RWPE2 (cell line): ENCODE data around the gene HIC1.

Experiments
- ATAC-seq: fragments of 200-7000 bp; cut with Tn5 transposase; 3 replicates; pipeline ENCODE4 v1.9.1; 2021; ENCODE audit warnings: low read depth
- DNase-seq: peaks from one replicate; pipeline ENCODE4 v3.0.0-alpha.2; 2020; ENCODE audit warnings: low spot score
- H3K27ac ChIP-seq: fragments of 450-650 bp; 2 replicates; pipeline ENCODE4 v1.5.1; 2017; ENCODE audit warnings: mild to moderate bottlenecking; ENCODE audit not compliant: poor library complexity, severe bottlenecking
- H3K27me3 ChIP-seq: fragments of 250-450 bp; sonication (Bioruptor Pico); 2 replicates; pipeline ENCODE4 v1.5.1; 2021; ENCODE audit warnings: mild to moderate bottlenecking, moderate library complexity; ENCODE audit not compliant: insufficient read depth, poor library complexity, severe bottlenecking
- H3K36me3 ChIP-seq: fragments of 250-450 bp; sonication (Bioruptor Pico); 2 replicates; pipeline ENCODE4 v1.5.1; 2020; ENCODE audit warnings: low read depth, mild to moderate bottlenecking, moderate library complexity
- H3K4me1 ChIP-seq: fragments of 250-450 bp; sonication (Bioruptor Pico); 2 replicates; pipeline ENCODE4 v1.5.1; 2021; ENCODE audit warnings: mild to moderate bottlenecking, moderate library complexity; ENCODE audit not compliant: insufficient read depth, poor library complexity, severe bottlenecking
- H3K4me3 ChIP-seq: fragments of 250-450 bp; sonication (Bioruptor Pico); 2 replicates; pipeline ENCODE4 v1.5.1; 2021; ENCODE audit warnings: mild to moderate bottlenecking, moderate library complexity; ENCODE audit not compliant: severe bottlenecking
- H3K9me3 ChIP-seq: fragments of 250-450 bp; sonication (Bioruptor Pico); 2 replicates; pipeline ENCODE4 v1.5.1; 2021; ENCODE audit warnings: mild to moderate bottlenecking, moderate library complexity; ENCODE audit not compliant: severe bottlenecking
- CTCF ChIP-seq: fragments of 450-650 bp; IDR thresholded peaks from one replicate; pipeline ENCODE4 v1.5.1; 2017; ENCODE audit warnings: mild to moderate bottlenecking, moderate library complexity; ENCODE audit not compliant: poor library complexity, severe bottlenecking

Gene HIC1

GRCh38 chr17:2034806-2035540, 19.9 kb upstream of the HIC1 start:
- H3K4me3 ChIP-seq: no peak overlapping the region
- no peak for DNase-seq
- H3K27ac ChIP-seq: no peak overlapping the region
- H3K27me3 ChIP-seq: no peaks in the 10 kb centered on the region
- no peak for TF ChIP-seq CTCF
- ATAC-seq: no peak
- no peaks in the 10 kb centered on the region for H3K9me3 ChIP-seq
- peaks cover 5% of the 10 kb centered on the region for H3K4me1 ChIP-seq
- H3K36me3 ChIP-seq: 0 out of 2 replicates have a peak, but pooled peaks cover 4% of the 10 kb centered on the region

GRCh38 chr17:2035541-2036488, 19.1 kb upstream of the HIC1 start:
- Histone ChIP-seq H3K4me3 (no peak overlapping the region), H3K36me3 (0 out of 2 replicates have a peak, but pooled peaks cover 4% of the 10 kb centered on the region), H3K27me3 (no peaks in the 10 kb centered on the region), H3K9me3 (no peaks in the 10 kb centered on the region), H3K27ac (no peak overlapping the region), H3K4me1 (peaks cover 3% of the 10 kb centered on the region)
- no peak for TF ChIP-seq CTCF
- ATAC-seq (no peak), DNase-seq (peak; percentile 61)

DNA sequence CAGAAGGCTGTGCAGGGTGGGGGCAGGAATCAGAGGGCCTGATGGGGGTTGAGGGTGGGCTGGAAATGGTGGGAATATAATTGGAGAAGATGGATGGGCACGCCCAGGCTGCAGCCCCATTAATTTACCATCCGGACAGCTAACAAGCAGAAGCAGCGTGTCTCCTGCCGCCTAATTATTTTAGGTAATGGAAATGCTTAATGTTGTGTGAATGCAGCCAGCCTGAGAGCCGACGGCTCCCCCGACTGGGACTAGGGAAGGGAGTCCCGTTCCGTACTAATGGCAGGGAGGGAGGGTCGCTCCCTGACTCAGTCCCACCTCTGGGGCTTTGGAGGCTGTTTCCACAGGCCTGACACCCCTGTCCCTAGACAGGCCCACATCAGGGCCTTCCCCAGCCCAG, 17.7 kb upstream of the HIC1 start:
- Histone ChIP-seq H3K9me3 (no peaks in the 10 kb centered on the region), H3K27ac (no peak overlapping the region), H3K4me1 (no peaks in the 10 kb centered on the region), H3K4me3 (no peak overlapping the region), H3K36me3 (0 out of 2 replicates have a peak, but pooled peaks cover 4% of the 10 kb centered on the region), H3K27me3 (no peaks in the 10 kb centered on the region)
- DNase-seq (no peak), ATAC-seq (no peak)
- TF ChIP-seq CTCF: no peak

- no peaks in the 10 kb centered on the region for H3K27me3 ChIP-seq
- no peak overlapping the region for H3K27ac ChIP-seq
- no peak for TF ChIP-seq CTCF
- H3K36me3 ChIP-seq: peaks cover 16% of the 10 kb centered on the region
- H3K4me3 ChIP-seq: no peak overlapping the region
- no peaks in the 10 kb centered on the region for H3K9me3 ChIP-seq
- ATAC-seq (no peak), DNase-seq (no peak)
- peaks cover 11% of the 10 kb centered on the region for H3K4me1 ChIP-seq
These were observed 14.6 kb upstream of the HIC1 start for GRCh38 chr17:2040219-2040827.
